Amygdala (tissue), 56 donors: ENCODE data around the gene ZBTB8B.

Source experiments
- DNase-seq, 56 donors: peaks; one replicate each; lab custom pipeline; 2025; lab: John Stamatoyannopoulos, UW

ZBTB8B gene

DNA sequence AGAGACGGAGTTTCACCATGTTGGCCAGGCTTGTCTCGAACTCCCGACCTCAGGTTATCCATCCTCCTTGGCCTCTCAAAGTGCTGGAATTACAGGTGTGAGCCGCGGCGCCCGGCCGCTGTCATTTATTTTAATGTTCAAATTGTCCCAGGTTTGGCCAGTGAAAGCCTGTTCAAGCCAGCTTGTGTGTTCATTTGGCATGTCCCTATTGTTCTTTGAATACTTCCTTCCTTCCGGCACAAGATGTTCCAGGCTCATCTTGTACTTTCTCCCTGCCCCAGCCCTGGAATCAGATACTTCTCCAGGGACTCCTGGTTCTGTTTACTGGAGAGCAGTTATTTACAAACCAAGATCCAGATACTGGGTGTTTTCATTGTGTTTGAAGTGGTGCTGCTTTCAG is 37.0 kb downstream of the ZBTB8B start:
- DNase-seq, result no peak

GRCh38 chr1:32503153-32503552 is 38.3 kb downstream of the ZBTB8B start:
- no peak for DNase-seq

GRCh38 chr1:32507021-32507420 is 42.1 kb downstream of the ZBTB8B start:
- DNase-seq, result no peak

- no peak for DNase-seq
Observed at GRCh38 chr1:32508761-32509160, 43.9 kb downstream of the ZBTB8B start.

GRCh38 chr1:32509939-32510338 is 45.1 kb downstream of the ZBTB8B start:
- no peak for DNase-seq
